Parathyroid adenoma (tissue), 2 donors: ENCODE results near the gene PIGZ.

Experiments
- H2AFZ ChIP-seq: fragments of 300-600 bp; sonication (generic); one replicate; pipeline ENCODE4 v1.7.0; 2017; ENCODE audit warnings: antibody characterized with exemption, mild to moderate bottlenecking
- H3K27ac ChIP-seq: fragments of 300-600 bp; sonication (generic); one replicate; pipeline ENCODE4 v1.7.0; 2017
- H3K27me3 ChIP-seq: fragments of 300-600 bp; sonication (generic); one replicate; pipeline ENCODE4 v1.7.0; 2017; ENCODE audit warnings: low read length; ENCODE audit not compliant: control insufficient read depth, insufficient read depth
- H3K36me3 ChIP-seq: fragments of 300-600 bp; sonication (generic); one replicate; pipeline ENCODE4 v1.7.0; 2017; ENCODE audit warnings: low read length; ENCODE audit not compliant: control insufficient read depth, insufficient read depth
- H3K4me1 ChIP-seq: fragments of 300-600 bp; sonication (generic); one replicate; pipeline ENCODE4 v1.7.0; 2017; ENCODE audit warnings: control low read depth
- H3K4me2 ChIP-seq: fragments of 300-600 bp; sonication (generic); one replicate; pipeline ENCODE4 v1.7.0; 2017; ENCODE audit warnings: low read length
- H3K4me3 ChIP-seq: fragments of 300-600 bp; sonication (generic); one replicate; pipeline ENCODE4 v1.7.0; 2017; ENCODE audit warnings: low read depth, low read length
- H3K79me2 ChIP-seq: fragments of 300-600 bp; sonication (generic); one replicate; pipeline ENCODE4 v1.7.0; 2017; ENCODE audit warnings: control low read depth
- H3K9ac ChIP-seq: fragments of 300-600 bp; sonication (generic); one replicate; pipeline ENCODE4 v1.7.0; 2017; ENCODE audit warnings: mild to moderate bottlenecking
- H3K9me3 ChIP-seq: fragments of 300-600 bp; sonication (generic); one replicate; pipeline ENCODE4 v1.7.0; 2017; ENCODE audit warnings: low read length; ENCODE audit not compliant: control insufficient read depth
- CTCF ChIP-seq: fragments of 300-600 bp; sonication (generic); IDR thresholded peaks from one replicate; pipeline ENCODE4 v1.7.0; 2017; ENCODE audit warnings: antibody characterized with exemption, mild to moderate bottlenecking
- donor health status: primary hyperparathyroidism.

Gene PIGZ

GRCh38 chr3:196965804-196966173 is 2.8 kb downstream of the PIGZ start:
- no peak for TF ChIP-seq CTCF
- Histone ChIP-seq H3K4me2 (no peak overlapping the region), H3K9ac (no peak overlapping the region), H3K27me3 (no peaks in the 10 kb centered on the region), H2AFZ (no peak overlapping the region), H3K27ac (no peak overlapping the region), H3K36me3 (no peaks in the 10 kb centered on the region), H3K4me1 (peaks cover 4% of the 10 kb centered on the region), H3K9me3 (no peaks in the 10 kb centered on the region), H3K79me2 (peaks cover 3% of the 10 kb centered on the region), H3K4me3 (no peak overlapping the region)

- Histone ChIP-seq H3K4me2 (no peak overlapping the region), H3K4me3 (no peak overlapping the region), H3K27ac (no peak overlapping the region), H3K36me3 (no peaks in the 10 kb centered on the region), H3K79me2 (peaks cover 3% of the 10 kb centered on the region), H3K4me1 (peaks cover 4% of the 10 kb centered on the region), H3K9me3 (no peaks in the 10 kb centered on the region), H3K9ac (no peak overlapping the region), H2AFZ (no peak overlapping the region), H3K27me3 (no peaks in the 10 kb centered on the region)
- TF ChIP-seq CTCF: no peak
Measured at GRCh38 chr3:196965112-196965803, 3.4 kb downstream of the PIGZ start.

GRCh38 chr3:196963631-196963953 is 5.0 kb downstream of the PIGZ start:
- no peak for TF ChIP-seq CTCF
- Histone ChIP-seq H3K27me3 (no peaks in the 10 kb centered on the region), H3K36me3 (no peaks in the 10 kb centered on the region), H3K79me2 (peaks cover 3% of the 10 kb centered on the region), H3K9ac (no peak overlapping the region), H3K9me3 (no peaks in the 10 kb centered on the region), H3K4me3 (no peak overlapping the region), H3K4me1 (peaks cover 4% of the 10 kb centered on the region), H2AFZ (no peak overlapping the region), H3K4me2 (no peak overlapping the region), H3K27ac (no peak overlapping the region)

GRCh38 chr3:196962930-196963630 is 5.6 kb downstream of the PIGZ start:
- Histone ChIP-seq H3K27me3 (no peaks in the 10 kb centered on the region), H3K9me3 (no peaks in the 10 kb centered on the region), H3K36me3 (no peaks in the 10 kb centered on the region), H3K4me3 (no peak overlapping the region), H3K79me2 (no peaks in the 10 kb centered on the region), H3K4me2 (no peak overlapping the region), H3K9ac (no peak overlapping the region), H2AFZ (no peak overlapping the region), H3K27ac (no peak overlapping the region), H3K4me1 (peaks cover 2% of the 10 kb centered on the region)
- no peak for TF ChIP-seq CTCF
